Panc1 (cell line): ENCODE data around the gene PSD4. TPM values are rescaled to one million over a fixed set of nuclear protein-coding genes. Genes with fewer than 3 reads are reported as not detected.

Experiments used
- ATAC-seq: fragments of 200-7000 bp; cut with Tn5 transposase; 2 replicates; pipeline ENCODE4 v1.9.1; 2020; ENCODE audit warnings: mild to moderate bottlenecking, moderate library complexity
- BruUV-seq: library from RNA; stranded (reverse); fragments of 400-500 nt; replicated peaks from 2 replicates; lab custom pipeline; 2021; lab: Mats Ljungman, UMichigan
- CTCF ChIA-PET: fragments of 300-600 bp; sonication (Branson Sonifier 250); formaldehyde crosslinking; loops from one replicate; lab custom pipeline; 2022; ENCODE audit warnings: antibody characterized with exemption; lab: Charles Lee
- POLR2A ChIA-PET: fragments of 300-600 bp; sonication (Branson Sonifier 250); formaldehyde crosslinking; loops from one replicate; lab custom pipeline; 2022; ENCODE audit warnings: antibody characterized with exemption; lab: Charles Lee
- DNase-seq: peaks from one replicate; pipeline ENCODE4 v3.0.0-alpha.2; 2010; ENCODE audit warnings: low read depth, low spot score
- H3K27ac ChIP-seq: 2 replicates; pipeline ENCODE4 v1.5.1; 2011; ENCODE audit warnings: mild to moderate bottlenecking, low read length, inconsistent platforms
- H3K27me3 ChIP-seq: fragments of 200-500 bp; sonication (Bioruptor generic); 2 replicates; pipeline ENCODE4 v1.6.0; 2014; ENCODE audit warnings: low read length, inconsistent platforms; ENCODE audit not compliant: control insufficient read depth, insufficient read depth
- H3K36me3 ChIP-seq: fragments of 200-500 bp; sonication (Bioruptor generic); 2 replicates; pipeline ENCODE4 v1.5.1; 2014; ENCODE audit warnings: inconsistent platforms, mild to moderate bottlenecking, low read length, moderate library complexity; ENCODE audit not compliant: control insufficient read depth, insufficient read depth
- H3K4me1 ChIP-seq: 2 replicates; pipeline ENCODE4 v1.5.1; 2011; ENCODE audit warnings: inconsistent platforms, mild to moderate bottlenecking, low read length, moderate library complexity; ENCODE audit not compliant: control insufficient read depth, insufficient read depth
- H3K4me3 ChIP-seq, 2 experiments: 2 replicates each; pipeline ENCODE4 v1.5.1; 2011 to 2012; ENCODE audit warnings: low read depth in 2 of 2, low read length in 2 of 2, mild to moderate bottlenecking in 2 of 2, inconsistent platforms in 1 of 2, moderate library complexity in 1 of 2
- H3K9me3 ChIP-seq: fragments of 200-500 bp; sonication (Bioruptor generic); 2 replicates; pipeline ENCODE4 v1.5.1; 2014; ENCODE audit warnings: low read depth, mild to moderate bottlenecking, inconsistent platforms, low read length, moderate library complexity; ENCODE audit not compliant: control insufficient read depth, insufficient read depth
- CTCF ChIP-seq: fragments of 450-650 bp; IDR thresholded peaks from 2 replicates; pipeline ENCODE4 v1.5.1; 2017; ENCODE audit warnings: mild to moderate bottlenecking
- POLR2AphosphoS5 ChIP-seq: IDR thresholded peaks from 2 replicates; pipeline ENCODE4 v1.6.1; 2012; ENCODE audit warnings: mild to moderate bottlenecking, low read depth, low read length, moderate library complexity
- REST ChIP-seq, 2 experiments: IDR thresholded peaks; 2 replicates each; pipeline ENCODE4 v1.6.1; 2011 to 2012; ENCODE audit warnings: low read depth in 2 of 2, control low read depth in 1 of 2, low read length in 1 of 2, mild to moderate bottlenecking in 1 of 2, moderate library complexity in 1 of 2; ENCODE audit not compliant: insufficient read depth in 1 of 2
- SIN3A ChIP-seq: IDR thresholded peaks from 2 replicates; pipeline ENCODE4 v1.6.1; 2012; ENCODE audit warnings: low read depth, mild to moderate bottlenecking, low read length, moderate library complexity, borderline replicate concordance; ENCODE audit not compliant: insufficient read depth
- TCF7L2 ChIP-seq: IDR thresholded peaks from 2 replicates; pipeline ENCODE4 v1.6.1; 2011; ENCODE audit warnings: mild to moderate bottlenecking, low read depth, low read length, inconsistent platforms
- in situ Hi-C: cut with HindIII; loops from 2 replicates; pipeline ENCODE4 v1.10.0; 2016; ENCODE audit warnings: low sequenced_read_pairs, low pct_unique_long_range_greater_than_20kb
- intact Hi-C: fragments of 100-400 bp; cut with micrococcal nuclease; formaldehyde crosslinking; loops from one replicate; pipeline ENCODE4 v1.10.0; 2022; ENCODE audit not compliant: unreplicated experiment
- total RNA-seq: library from RNA; stranded (reverse); gene quantifications from one replicate; pipeline ENCODE4 v1.2.1, GENCODE V29; 2021; ENCODE audit not compliant: unreplicated experiment

Gene PSD4
- total RNA-seq, 1 experiment from 2014 or later = 3.6 TPM

GRCh38 chr2:113223813-113224212, 50.0 kb downstream of the PSD4 start:
- DNase-seq (no peak), ATAC-seq (no peak)
- no peak overlapping the region for H3K27ac ChIP-seq
- H3K4me1 ChIP-seq = peaks cover 3% of the 10 kb centered on the region; the same call in 1 of the 2 replicates
- no TSS peak for BruUV-seq
- intact Hi-C loops (no loop called here), in situ Hi-C loops (no loop called here)
- no peaks in the 10 kb centered on the region for H3K27me3 ChIP-seq
- H3K4me3 ChIP-seq = no peak overlapping the region
- no peaks in the 10 kb centered on the region for H3K36me3 ChIP-seq
- no peak for TF ChIP-seq REST (IDR thresholded peaks at IDR 0.05; ENCODE audit: insufficient read depth in 1 of 2, low read depth in 2 of 2, low read length in 1 of 2)
- no peak for TF ChIP-seq POLR2AphosphoS5
- no peak for TF ChIP-seq TCF7L2
- no peak for TF ChIP-seq CTCF
- no peak for TF ChIP-seq SIN3A
- POLR2A ChIA-PET = no interaction called here
- H3K9me3 ChIP-seq = no peaks in the 10 kb centered on the region
- CTCF ChIA-PET = no interaction called here

- Histone ChIP-seq H3K4me3 (no peak overlapping the region), H3K36me3 (no peaks in the 10 kb centered on the region), H3K4me1 (peaks cover 3% of the 10 kb centered on the region; the same call in 1 of the 2 replicates), H3K9me3 (no peaks in the 10 kb centered on the region), H3K27me3 (no peaks in the 10 kb centered on the region), H3K27ac (no peak overlapping the region)
- DNase-seq (no peak), ATAC-seq (no peak)
- POLR2A ChIA-PET = no interaction called here
- TF ChIP-seq REST (IDR thresholded peaks at IDR 0.05; ENCODE audit: insufficient read depth in 1 of 2, low read depth in 2 of 2, low read length in 1 of 2) = no peak
- TF ChIP-seq CTCF = no peak
- no peak for TF ChIP-seq SIN3A
- no peak for TF ChIP-seq POLR2AphosphoS5
- TF ChIP-seq TCF7L2 = no peak
- no TSS peak for BruUV-seq
- intact Hi-C loops = no loop called here
- in situ Hi-C loops = no loop called here
- CTCF ChIA-PET = interaction anchor here (0.7 kb wide), 1 partner anchor 27 kb away, joined by 5 read pairs; no protein-coding TSS in a partner anchor
Measured at GRCh38 chr2:113224647-113225236, 51.0 kb downstream of the PSD4 start.
